ENCODE measurements around the gene GDAP2. TPM values are rescaled to one million over a fixed set of nuclear protein-coding genes. Genes with fewer than 3 reads are reported as not detected.

GDAP2 gene
- total RNA-seq, 1 experiment from 2014 or later = 24.4 TPM

GRCh38 chr1:117919376-117919775, 10.0 kb downstream of the GDAP2 start:
- no peak overlapping the region for H3K56ac ChIP-seq (ENCODE audit: insufficient read length, low read depth, low read length)
- H2AFZ ChIP-seq (ENCODE audit: low read length) = no peak overlapping the region
- H2BK12ac ChIP-seq (ENCODE audit: insufficient read length, low read depth, low read length) = no peak overlapping the region
- no peak for DNase-seq
- H3K79me2 ChIP-seq (ENCODE audit: insufficient read depth, low read length) = no peaks in the 10 kb centered on the region; the same call in 1 of the 2 replicates
- TF ChIP-seq CTCF (conservative IDR thresholded peaks at IDR 0.05) = no peak
- no peak overlapping the region for H3K4me3 Mint-ChIP-seq
- no peaks in the 10 kb centered on the region for H3K4me1 ChIP-seq (ENCODE audit: insufficient read depth, low read length)
- H3K4me2 ChIP-seq (ENCODE audit: insufficient read depth, insufficient read length, low read length) = no peak overlapping the region
- no peak overlapping the region for H3K14ac ChIP-seq (ENCODE audit: insufficient read depth, low read length)
- H3K9me3 Mint-ChIP-seq = peaks cover 12 to 17% of the 10 kb centered on the region in 2 experiments; a peak in 4 of 5 replicates
- H2BK20ac ChIP-seq (ENCODE audit: low read depth, low read length, poor library complexity, severe bottlenecking) = no peak overlapping the region
- H3K4ac ChIP-seq (ENCODE audit: low read depth, low read length) = no peak overlapping the region
- no peak overlapping the region for H2AK5ac ChIP-seq (ENCODE audit: insufficient read length, low read length)
- no peak overlapping the region for H2BK5ac ChIP-seq (ENCODE audit: insufficient read length, low read length)
- H4K8ac ChIP-seq (replicated peaks; ENCODE audit: insufficient read length, low read depth, low read length) = no peak overlapping the region
- H3T11ph ChIP-seq (ENCODE audit: low read length) = no peak overlapping the region
- no peaks in the 10 kb centered on the region for H3K27me3 ChIP-seq (ENCODE audit: insufficient read depth, low read length)
- H3K79me1 ChIP-seq (ENCODE audit: insufficient read depth, low read depth, low read length, poor library complexity, severe bottlenecking) = no peaks in the 10 kb centered on the region
- H2BK15ac ChIP-seq (ENCODE audit: low read depth, low read length) = no peak overlapping the region
- H3K18ac ChIP-seq (ENCODE audit: insufficient read length, low read depth, low read length) = no peak overlapping the region
- H3K9me3 ChIP-seq (ENCODE audit: control insufficient read depth, low read depth, low read length) = no peaks in the 10 kb centered on the region
- no peak overlapping the region for H3K23ac ChIP-seq (ENCODE audit: insufficient read length, low read depth, low read length)
- H3K27ac Mint-ChIP-seq = no peak overlapping the region
- H4K5ac ChIP-seq (ENCODE audit: insufficient read length, low read depth, low read length) = no peak overlapping the region
- H4K20me1 ChIP-seq (ENCODE audit: control insufficient read depth, insufficient read depth, insufficient read length) = no peaks in the 10 kb centered on the region
- no peak overlapping the region for H3K9ac ChIP-seq (ENCODE audit: extremely low read depth, insufficient read length, low read length)
- no peak overlapping the region for H4K91ac ChIP-seq (ENCODE audit: insufficient read length, low read depth, low read length)
- no peak overlapping the region for H2BK120ac ChIP-seq (ENCODE audit: low read depth, low read length, poor library complexity, severe bottlenecking)
- H3K23me2 ChIP-seq (ENCODE audit: insufficient read length, low read depth, low read length, poor library complexity, severe bottlenecking) = no peaks in the 10 kb centered on the region
- H3K4me1 Mint-ChIP-seq = peaks cover 0 to 7% of the 10 kb centered on the region in 2 experiments; a peak in 2 of 4 replicates
- no peaks in the 10 kb centered on the region for H3K27me3 Mint-ChIP-seq (ENCODE audit: low read depth)
- H3K36me3 Mint-ChIP-seq (ENCODE audit: insufficient read depth in 1 of 3, low read depth in 3 of 3) = peaks cover 33 to 51% (median 47%) of the 10 kb centered on the region in 3 experiments; a peak in 6 of 7 replicates
- H3K27ac ChIP-seq (ENCODE audit: insufficient read length, low read depth, low read length) = no peak overlapping the region

Data from H9 (cell line).